Endodermal cell (in vitro differentiated cells): ENCODE measurements around the gene AKAP13. TPM values are rescaled to one million over a fixed set of nuclear protein-coding genes. Genes with fewer than 3 reads are reported as not detected.

ENCODE experiments used
- DNase-seq: peaks from one replicate; pipeline ENCODE4 v3.0.0-alpha.2; 2017
- H3K27ac ChIP-seq: 2 replicates; pipeline ENCODE4 v1.5.1; 2013; ENCODE audit warnings: mild to moderate bottlenecking, low read depth, low read length, moderate library complexity
- H3K27me3 ChIP-seq: 2 replicates; pipeline ENCODE4 v1.6.1; 2013; ENCODE audit warnings: mild to moderate bottlenecking, low read length, moderate library complexity; ENCODE audit not compliant: insufficient read depth, control insufficient read depth, poor library complexity, severe bottlenecking
- H3K36me3 ChIP-seq: 2 replicates; pipeline ENCODE4 v1.7.0; 2013; ENCODE audit warnings: mild to moderate bottlenecking, low read length, moderate library complexity; ENCODE audit not compliant: control insufficient read depth, insufficient read depth
- H3K4me1 ChIP-seq: one replicate; pipeline ENCODE4 v1.7.0; 2013; ENCODE audit warnings: low read length; ENCODE audit not compliant: control insufficient read depth, insufficient read depth
- H3K4me3 ChIP-seq: 2 replicates; pipeline ENCODE4 v1.5.1; 2013; ENCODE audit warnings: mild to moderate bottlenecking, low read length, moderate library complexity
- H3K9ac ChIP-seq: 2 replicates; pipeline ENCODE4 v1.6.1; 2013; ENCODE audit warnings: mild to moderate bottlenecking, low read length, moderate library complexity; ENCODE audit not compliant: poor library complexity, severe bottlenecking; ENCODE audit errors: extremely low read depth
- H3K9me3 ChIP-seq: 2 replicates; pipeline ENCODE4 v1.6.1; 2013; ENCODE audit warnings: mild to moderate bottlenecking, low read length, moderate library complexity; ENCODE audit not compliant: control insufficient read depth
- H3K27ac Mint-ChIP-seq: 2 replicates; pipeline ENCODE4 v1.8.0; 2020; ENCODE audit warnings: mixed read lengths
- H3K27me3 Mint-ChIP-seq: 2 replicates; pipeline ENCODE4 v1.8.0; 2021; ENCODE audit warnings: mild to moderate bottlenecking, mixed read lengths; ENCODE audit not compliant: insufficient read depth
- H3K36me3 Mint-ChIP-seq: 2 replicates; pipeline ENCODE4 v1.8.0; 2020; ENCODE audit warnings: low read depth, mixed read lengths
- H3K4me1 Mint-ChIP-seq: 2 replicates; pipeline ENCODE4 v1.8.0; 2020; ENCODE audit warnings: mixed read lengths
- H3K4me3 Mint-ChIP-seq: 2 replicates; pipeline ENCODE4 v1.8.0; 2020; ENCODE audit warnings: mild to moderate bottlenecking, moderate library complexity, mixed read lengths
- H3K9me3 Mint-ChIP-seq: 2 replicates; pipeline ENCODE4 v1.8.0; 2020; ENCODE audit warnings: mild to moderate bottlenecking, mixed read lengths
- WGBS, 2 experiments: methylation state at CpG; one replicate each; pipeline versions ENCODE4 v1.1.5 to v1.1.7; 2013; ENCODE audit warnings: missing lambda C conversion rate in 2 of 2, mixed read lengths in 1 of 2; ENCODE audit not compliant: insufficient coverage in 1 of 2, insufficient read length in 1 of 2; 5-methylcytosine and 5-hydroxymethylcytosine counted together
- total RNA-seq, 2 donors: library from RNA; stranded (reverse); fragmentation: NEBNext Ultra II Directional in 1 of 2; extraction: Animal tissue kit (Norgen Biotek cat#: 25700) in 1 of 2; gene quantifications; 2 replicates in 1 of 2; 3 replicates in 1 of 2; pipeline ENCODE4 v1.2.1, GENCODE V29; 2021
- TF ChIP-seq, protein P1 (sequence below): fragments of 200-600 bp; sonication (generic); conservative IDR thresholded peaks from 2 replicates; pipeline ENCODE4 v1.5.0; 2021; ENCODE audit warnings: antibody characterized with exemption, mild to moderate bottlenecking

The AKAP13 gene
- total RNA-seq, 2 donors from 2014 or later, result 115 to 131 TPM

DNA sequence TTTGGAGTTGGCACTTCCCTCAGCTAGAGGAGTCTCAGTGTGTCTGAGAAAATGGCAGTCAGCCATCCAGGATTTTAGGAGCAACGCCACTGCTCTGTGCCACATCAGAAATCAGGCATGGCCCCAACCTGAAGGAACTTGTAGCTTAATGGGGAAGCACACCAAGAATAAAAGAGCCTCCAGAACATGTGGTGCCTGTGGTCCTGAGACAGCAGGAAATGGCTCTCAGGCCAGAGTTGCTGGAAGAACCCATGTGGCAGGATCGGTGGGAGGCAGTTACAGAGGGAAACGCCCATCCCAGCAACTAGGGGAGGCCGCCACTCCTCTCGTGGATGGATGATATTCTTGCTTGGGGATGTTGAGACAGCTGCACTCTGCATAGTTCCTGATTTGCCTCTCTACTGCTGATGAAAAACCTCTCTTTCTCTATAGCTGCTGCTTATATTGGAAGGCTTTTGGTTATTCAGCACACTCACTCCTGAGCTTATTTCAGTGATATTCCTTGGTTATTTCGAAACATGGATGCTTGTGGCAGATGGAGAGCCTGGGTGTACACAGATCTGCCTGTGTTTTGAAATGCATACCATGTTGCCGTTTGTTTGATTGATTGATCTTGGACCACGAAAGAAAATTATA lies 361.9 kb downstream of the AKAP13 start:
- H3K9me3 ChIP-seq, result no peaks in the 10 kb centered on the region
- peak overlapping the region; percentile 6 for H3K27ac ChIP-seq
- H3K4me1 ChIP-seq, result no peaks in the 10 kb centered on the region
- Mint-ChIP-seq H3K27ac (peak overlapping the region; percentile 26), H3K4me1 (no peaks in the 10 kb centered on the region), H3K36me3 (peaks cover 76% of the 10 kb centered on the region), H3K9me3 (no peaks in the 10 kb centered on the region), H3K4me3 (no peak overlapping the region), H3K27me3 (no peaks in the 10 kb centered on the region)
- TF ChIP-seq, protein P1, sequence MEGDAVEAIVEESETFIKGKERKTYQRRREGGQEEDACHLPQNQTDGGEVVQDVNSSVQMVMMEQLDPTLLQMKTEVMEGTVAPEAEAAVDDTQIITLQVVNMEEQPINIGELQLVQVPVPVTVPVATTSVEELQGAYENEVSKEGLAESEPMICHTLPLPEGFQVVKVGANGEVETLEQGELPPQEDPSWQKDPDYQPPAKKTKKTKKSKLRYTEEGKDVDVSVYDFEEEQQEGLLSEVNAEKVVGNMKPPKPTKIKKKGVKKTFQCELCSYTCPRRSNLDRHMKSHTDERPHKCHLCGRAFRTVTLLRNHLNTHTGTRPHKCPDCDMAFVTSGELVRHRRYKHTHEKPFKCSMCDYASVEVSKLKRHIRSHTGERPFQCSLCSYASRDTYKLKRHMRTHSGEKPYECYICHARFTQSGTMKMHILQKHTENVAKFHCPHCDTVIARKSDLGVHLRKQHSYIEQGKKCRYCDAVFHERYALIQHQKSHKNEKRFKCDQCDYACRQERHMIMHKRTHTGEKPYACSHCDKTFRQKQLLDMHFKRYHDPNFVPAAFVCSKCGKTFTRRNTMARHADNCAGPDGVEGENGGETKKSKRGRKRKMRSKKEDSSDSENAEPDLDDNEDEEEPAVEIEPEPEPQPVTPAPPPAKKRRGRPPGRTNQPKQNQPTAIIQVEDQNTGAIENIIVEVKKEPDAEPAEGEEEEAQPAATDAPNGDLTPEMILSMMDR, result no peak
- no peak overlapping the region for H3K4me3 ChIP-seq
- WGBS, 2 experiments, result 81 to 95% methylated on average over 6 to 8 of the region's 8 CpGs
- no peaks in the 10 kb centered on the region for H3K27me3 ChIP-seq
- H3K36me3 ChIP-seq, result peaks cover 96% of the 10 kb centered on the region
- DNase-seq, result peak; percentile 48
- H3K9ac ChIP-seq, result no peak overlapping the region

DNA sequence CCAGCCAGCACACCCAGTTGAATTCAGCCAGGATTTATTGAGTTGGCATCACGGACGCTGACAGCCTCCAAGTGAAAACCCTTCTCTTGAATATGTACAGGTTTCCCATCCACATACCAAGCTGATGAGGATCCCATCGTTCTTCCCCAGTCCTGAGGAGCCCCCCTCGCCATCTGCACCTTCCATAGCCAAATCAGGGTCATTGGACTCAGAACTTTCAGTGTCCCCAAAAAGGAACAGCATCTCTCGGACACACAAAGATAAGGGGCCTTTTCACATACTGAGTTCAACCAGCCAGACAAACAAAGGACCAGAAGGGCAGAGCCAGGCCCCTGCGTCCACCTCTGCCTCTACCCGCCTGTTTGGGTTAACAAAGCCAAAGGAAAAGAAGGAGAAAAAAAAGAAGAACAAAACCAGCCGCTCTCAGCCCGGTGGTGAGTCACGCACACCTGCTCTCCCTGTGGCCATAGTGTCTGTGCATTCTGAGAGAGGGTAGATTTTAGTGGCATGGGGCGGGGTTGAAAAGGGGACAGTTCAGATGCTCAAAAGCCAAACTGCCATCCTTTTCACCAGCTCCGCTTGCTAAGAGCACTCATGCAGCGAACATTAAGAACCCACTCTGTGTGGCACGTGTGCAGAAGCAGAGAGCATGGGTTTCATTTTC lies 363.1 kb downstream of the AKAP13 start:
- TF ChIP-seq, protein P1, result no peak
- H3K4me1 ChIP-seq, result no peaks in the 10 kb centered on the region
- Mint-ChIP-seq H3K27ac (no peak overlapping the region), H3K36me3 (peaks cover 77% of the 10 kb centered on the region), H3K9me3 (no peaks in the 10 kb centered on the region), H3K4me1 (no peaks in the 10 kb centered on the region), H3K27me3 (no peaks in the 10 kb centered on the region), H3K4me3 (no peak overlapping the region)
- no peaks in the 10 kb centered on the region for H3K27me3 ChIP-seq
- H3K27ac ChIP-seq, result peak overlapping the region; percentile 34
- H3K4me3 ChIP-seq, result no peak overlapping the region
- H3K9ac ChIP-seq, result no peak overlapping the region
- DNase-seq, result peak; percentile 30
- no peaks in the 10 kb centered on the region for H3K9me3 ChIP-seq
- WGBS, 2 experiments, result 90 to 92% methylated on average over 8 to 14 of the region's 14 CpGs
- H3K36me3 ChIP-seq, result peaks cover 98% of the 10 kb centered on the region

GRCh38 chr15:85744579-85744978 lies 364.2 kb downstream of the AKAP13 start:
- TF ChIP-seq, protein P1, result no peak
- H3K36me3 Mint-ChIP-seq, result peaks cover 78% of the 10 kb centered on the region
- Histone ChIP-seq H3K9me3 (no peaks in the 10 kb centered on the region), H3K27me3 (no peaks in the 10 kb centered on the region), H3K4me3 (no peak overlapping the region), H3K27ac (no peak overlapping the region), H3K4me1 (no peaks in the 10 kb centered on the region), H3K36me3 (peaks cover 99% of the 10 kb centered on the region), H3K9ac (no peak overlapping the region)
- H3K9me3 Mint-ChIP-seq, result no peaks in the 10 kb centered on the region
- H3K27ac Mint-ChIP-seq, result no peak overlapping the region
- H3K4me1 Mint-ChIP-seq, result peaks cover 4% of the 10 kb centered on the region
- no peak overlapping the region for H3K4me3 Mint-ChIP-seq
- DNase-seq, result peak; percentile 22
- WGBS, 2 experiments, result 95 to 100% methylated on average over 2 to 10 of the region's 10 CpGs
- no peaks in the 10 kb centered on the region for H3K27me3 Mint-ChIP-seq
